Activated T-helper 1 cell treated with anti-CD3 and anti-CD28 coated beads, Interleukin-12 subunit alpha, Interleukin-12 subunit beta, Interleukin-2, Interleukin-4 antibody, amounts not matched to agents 30 ng/mL and 10 ng/mL and 1 ng/mL, durations not matched to agents 14 hours and 24 hours and 36 hours (primary cell): Measurements from ENCODE around the gene COX4I2. TPM values are rescaled to one million over a fixed set of nuclear protein-coding genes. Genes with fewer than 3 reads are reported as not detected.
"Not testable (repeated sequence)": the region's sequence is repeated elsewhere in the genome, so short reads cannot be mapped to it uniquely, and the experiment has no call there.

Source experiments
- DNase-seq: peaks from one replicate; pipeline ENCODE4 v3.0.0; 2021; ENCODE audit warnings: low spot score
- H3K27ac Mint-ChIP-seq: one replicate; pipeline ENCODE4 v1.8.0; 2021; ENCODE audit warnings: mild to moderate bottlenecking, mixed read lengths
- H3K27me3 Mint-ChIP-seq: one replicate; pipeline ENCODE4 v1.8.0; 2022; ENCODE audit warnings: mild to moderate bottlenecking, moderate library complexity, mixed read lengths; ENCODE audit not compliant: insufficient read depth
- H3K36me3 Mint-ChIP-seq: one replicate; pipeline ENCODE4 v1.8.0; 2021; ENCODE audit warnings: low read depth, mixed read lengths
- H3K4me1 Mint-ChIP-seq: one replicate; pipeline ENCODE4 v1.8.0; 2021; ENCODE audit warnings: low read depth, mixed read lengths
- H3K4me3 Mint-ChIP-seq: one replicate; pipeline ENCODE4 v1.8.0; 2021; ENCODE audit warnings: mild to moderate bottlenecking, moderate library complexity, mixed read lengths
- H3K9me3 Mint-ChIP-seq: one replicate; pipeline ENCODE4 v1.8.0; 2021; ENCODE audit warnings: mixed read lengths
- intact Hi-C: fragments of 100-400 bp; cut with micrococcal nuclease; formaldehyde crosslinking; loops from one replicate; pipeline ENCODE4 v1.15.1; 2024
- total RNA-seq: library from RNA; stranded (reverse); gene quantifications from 2 replicates; pipeline ENCODE4 v1.2.3, GENCODE V29; 2022

COX4I2 gene
- total RNA-seq, 1 donor from 2014 or later, result not detected

GRCh38 chr20:31620246-31620645 is 17.5 kb upstream of the COX4I2 start:
- peaks cover 3% of the 10 kb centered on the region for H3K36me3 Mint-ChIP-seq
- no peak overlapping the region for H3K4me3 Mint-ChIP-seq
- no peak overlapping the region for H3K27ac Mint-ChIP-seq
- intact Hi-C loops, result no loop called here
- H3K27me3 Mint-ChIP-seq, result peaks cover 10% of the 10 kb centered on the region
- H3K9me3 Mint-ChIP-seq, result no peaks in the 10 kb centered on the region
- peaks cover 9% of the 10 kb centered on the region for H3K4me1 Mint-ChIP-seq
- no peak for DNase-seq

DNA sequence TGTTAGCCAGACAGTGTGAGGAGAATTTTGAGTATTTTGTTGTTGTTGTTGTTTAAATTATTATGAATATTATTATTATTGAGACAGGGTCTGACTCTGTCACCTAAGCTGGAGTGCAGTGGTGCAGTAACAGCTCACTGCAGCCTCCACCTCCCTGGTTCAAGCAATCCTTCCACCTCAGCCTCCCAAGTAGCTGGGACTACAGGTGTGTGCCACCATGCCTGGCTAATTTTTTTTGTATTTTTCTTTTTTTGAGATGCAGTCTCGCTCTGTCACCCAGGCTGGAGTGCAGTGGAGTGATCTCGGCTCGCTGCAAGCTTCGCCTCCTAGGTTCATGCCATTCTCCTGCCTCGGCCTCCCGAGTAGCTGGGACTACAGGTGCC is 14.6 kb upstream of the COX4I2 start:
- H3K36me3 Mint-ChIP-seq, DNase-seq, H3K27ac Mint-ChIP-seq, H3K4me3 Mint-ChIP-seq, H3K4me1 Mint-ChIP-seq, intact Hi-C loops, H3K9me3 Mint-ChIP-seq, H3K27me3 Mint-ChIP-seq: not testable (repeated sequence)

GRCh38 chr20:31626534-31626933 is 11.2 kb upstream of the COX4I2 start:
- DNase-seq, H3K9me3 Mint-ChIP-seq, H3K4me3 Mint-ChIP-seq, intact Hi-C loops, H3K27me3 Mint-ChIP-seq, H3K27ac Mint-ChIP-seq, H3K36me3 Mint-ChIP-seq, H3K4me1 Mint-ChIP-seq: not testable (repeated sequence)

DNA sequence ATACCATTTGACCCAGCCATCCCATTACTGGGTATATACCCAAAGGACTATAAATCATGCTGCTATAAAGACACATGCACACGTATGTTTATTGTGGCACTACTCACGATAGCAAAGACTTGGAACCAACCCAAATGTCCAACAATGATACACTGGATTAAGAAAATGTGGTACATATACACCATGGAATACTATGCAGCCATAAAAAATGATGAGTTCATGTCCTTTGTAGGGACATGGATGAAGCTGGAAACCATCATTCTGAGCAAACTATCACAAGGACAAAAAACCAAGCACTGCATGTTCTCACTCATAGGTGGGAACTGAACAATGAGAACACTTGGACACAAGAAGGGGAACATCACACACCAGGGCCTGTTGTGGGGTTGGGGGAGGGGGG is 9.7 kb upstream of the COX4I2 start:
- intact Hi-C loops, H3K9me3 Mint-ChIP-seq, H3K27ac Mint-ChIP-seq, H3K4me1 Mint-ChIP-seq, H3K36me3 Mint-ChIP-seq, DNase-seq, H3K4me3 Mint-ChIP-seq, H3K27me3 Mint-ChIP-seq: not testable (repeated sequence)

DNA sequence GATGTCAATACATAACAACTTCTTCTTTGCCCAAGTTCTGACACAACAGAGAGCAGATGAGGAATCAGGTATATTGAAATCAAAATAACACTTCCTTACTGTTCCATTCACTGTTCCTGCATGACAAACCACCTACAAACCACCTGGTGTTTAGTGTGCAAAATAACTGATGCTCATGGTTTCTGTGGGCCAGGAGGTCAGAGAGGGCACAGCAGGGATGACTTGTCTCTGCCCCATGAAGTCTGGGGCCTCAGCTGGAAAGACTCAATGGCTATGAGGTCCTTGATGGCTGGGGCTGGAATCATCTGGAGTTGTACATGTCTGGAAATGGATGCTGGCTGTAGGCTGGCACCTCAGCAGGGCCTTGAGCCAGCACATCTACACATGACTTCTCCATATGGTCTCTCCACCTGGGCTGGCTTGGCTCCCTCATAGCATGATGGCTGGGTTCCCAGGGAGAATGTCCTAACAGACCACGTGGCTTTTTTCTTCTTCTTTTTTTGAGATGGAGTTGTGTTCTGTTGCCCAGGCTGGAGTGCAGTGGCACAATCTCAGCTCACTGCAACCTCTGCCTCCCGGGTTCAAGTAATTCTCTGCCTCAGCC is 7.4 kb upstream of the COX4I2 start:
- H3K27me3 Mint-ChIP-seq, result peaks cover 3% of the 10 kb centered on the region
- H3K36me3 Mint-ChIP-seq, result no peaks in the 10 kb centered on the region
- no peak for DNase-seq
- no peak overlapping the region for H3K27ac Mint-ChIP-seq
- H3K4me1 Mint-ChIP-seq, result no peaks in the 10 kb centered on the region
- no peak overlapping the region for H3K4me3 Mint-ChIP-seq
- intact Hi-C loops, result no loop called here
- no peaks in the 10 kb centered on the region for H3K9me3 Mint-ChIP-seq

GRCh38 chr20:31632548-31633338 is 5.0 kb upstream of the COX4I2 start:
- intact Hi-C loops, result no loop called here
- Mint-ChIP-seq H3K36me3 (no peaks in the 10 kb centered on the region), H3K4me1 (no peaks in the 10 kb centered on the region), H3K27ac (no peak overlapping the region), H3K9me3 (no peaks in the 10 kb centered on the region), H3K27me3 (peaks cover 2% of the 10 kb centered on the region), H3K4me3 (no peak overlapping the region)
- no peak for DNase-seq

- no peaks in the 10 kb centered on the region for H3K4me1 Mint-ChIP-seq
- H3K27ac Mint-ChIP-seq, result no peak overlapping the region
- no peaks in the 10 kb centered on the region for H3K9me3 Mint-ChIP-seq
- no peaks in the 10 kb centered on the region for H3K36me3 Mint-ChIP-seq
- H3K27me3 Mint-ChIP-seq, result peaks cover 2% of the 10 kb centered on the region
- intact Hi-C loops, result no loop called here
- no peak overlapping the region for H3K4me3 Mint-ChIP-seq
- DNase-seq, result no peak
These were observed 4.3 kb upstream of the COX4I2 start for GRCh38 chr20:31633339-31633914.

GRCh38 chr20:31638317-31638716 is 605 bp downstream of the COX4I2 start:
- Mint-ChIP-seq H3K27ac (no peak overlapping the region), H3K9me3 (no peaks in the 10 kb centered on the region), H3K4me1 (peaks cover 7% of the 10 kb centered on the region), H3K4me3 (no peak overlapping the region), H3K36me3 (no peaks in the 10 kb centered on the region), H3K27me3 (peaks cover 25% of the 10 kb centered on the region)
- intact Hi-C loops, result no loop called here
- DNase-seq, result no peak

GRCh38 chr20:31638816-31639215 is 1.1 kb downstream of the COX4I2 start:
- Mint-ChIP-seq H3K27ac (no peak overlapping the region), H3K36me3 (no peaks in the 10 kb centered on the region), H3K4me3 (no peak overlapping the region), H3K9me3 (no peaks in the 10 kb centered on the region), H3K27me3 (peaks cover 27% of the 10 kb centered on the region), H3K4me1 (peaks cover 8% of the 10 kb centered on the region)
- no peak for DNase-seq
- intact Hi-C loops, result no loop called here

- no peaks in the 10 kb centered on the region for H3K36me3 Mint-ChIP-seq
- H3K27ac Mint-ChIP-seq, result no peak overlapping the region
- peaks cover 35% of the 10 kb centered on the region for H3K27me3 Mint-ChIP-seq
- DNase-seq, result no peak
- no peak overlapping the region for H3K4me3 Mint-ChIP-seq
- no peaks in the 10 kb centered on the region for H3K9me3 Mint-ChIP-seq
- intact Hi-C loops, result no loop called here
- peaks cover 8% of the 10 kb centered on the region for H3K4me1 Mint-ChIP-seq
These were observed 2.5 kb downstream of the COX4I2 start for GRCh38 chr20:31640259-31640658.

DNA sequence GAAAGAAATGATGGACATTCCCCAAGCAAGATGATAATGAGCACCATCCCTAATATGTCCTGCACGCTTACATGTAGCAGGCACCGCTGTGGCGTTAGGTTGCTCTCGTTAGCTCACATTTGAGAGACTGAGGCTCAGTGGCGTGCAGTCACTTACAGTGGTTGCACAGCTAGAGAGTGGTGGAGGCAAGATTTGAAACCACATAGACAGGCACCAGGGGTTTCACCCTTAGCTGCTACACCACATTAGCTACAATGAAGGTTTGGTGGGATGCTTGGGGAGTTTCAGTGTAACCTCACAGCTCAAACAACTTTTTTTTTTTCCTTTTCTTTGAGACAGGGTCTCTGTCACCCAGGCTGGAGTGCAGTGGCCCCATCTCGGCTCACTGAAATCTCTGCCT is 3.7 kb downstream of the COX4I2 start:
- Mint-ChIP-seq H3K27ac (no peak overlapping the region), H3K27me3 (peaks cover 39% of the 10 kb centered on the region), H3K9me3 (no peaks in the 10 kb centered on the region), H3K4me3 (no peak overlapping the region), H3K4me1 (peaks cover 8% of the 10 kb centered on the region), H3K36me3 (no peaks in the 10 kb centered on the region)
- DNase-seq, result no peak
- intact Hi-C loops, result no loop called here

DNA sequence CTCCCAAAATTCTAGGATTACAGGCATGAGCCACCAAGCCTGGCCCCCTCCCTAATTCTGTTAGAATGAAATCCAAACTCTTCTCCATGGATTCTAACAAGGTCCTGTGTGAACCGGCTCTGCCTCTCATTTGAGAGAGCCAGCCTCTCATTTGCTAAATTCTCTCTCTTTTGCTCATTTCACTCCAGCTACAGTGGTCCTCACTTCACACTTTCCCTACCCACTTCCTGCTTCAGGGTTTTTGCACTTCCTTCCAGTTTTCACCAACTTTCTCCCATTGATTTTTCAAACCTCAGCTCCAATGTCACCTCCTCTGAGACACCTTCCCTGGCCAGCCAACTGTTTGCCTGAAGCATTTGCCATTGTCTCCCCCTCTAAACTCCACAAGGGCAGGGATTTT is 5.1 kb downstream of the COX4I2 start:
- H3K9me3 Mint-ChIP-seq, result no peaks in the 10 kb centered on the region
- H3K27ac Mint-ChIP-seq, result peak overlapping the region; percentile 6
- peaks cover 39% of the 10 kb centered on the region for H3K27me3 Mint-ChIP-seq
- H3K4me1 Mint-ChIP-seq, result peaks cover 8% of the 10 kb centered on the region
- H3K36me3 Mint-ChIP-seq, result no peaks in the 10 kb centered on the region
- intact Hi-C loops, result no loop called here
- H3K4me3 Mint-ChIP-seq, result no peak overlapping the region
- DNase-seq, result no peak

DNA sequence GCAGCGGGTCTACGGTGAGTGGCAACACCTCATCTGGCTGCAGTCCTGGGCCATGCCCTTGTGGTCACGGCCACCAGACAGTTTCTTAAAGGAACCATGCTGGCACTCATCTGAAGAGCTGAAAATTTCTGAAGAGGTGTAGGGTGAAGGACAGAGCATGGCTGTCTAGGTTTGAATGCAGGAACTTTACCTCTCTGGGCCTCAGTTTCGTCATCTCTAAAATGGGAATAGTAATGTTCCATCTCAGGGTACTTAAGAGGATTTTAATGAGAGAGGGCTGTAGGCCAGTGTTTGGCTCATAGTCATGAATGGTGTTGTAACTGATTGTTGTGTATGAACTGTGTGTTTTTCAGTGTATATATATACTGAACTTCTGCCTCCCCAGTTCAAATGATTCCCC is 5.8 kb downstream of the COX4I2 start:
- Mint-ChIP-seq H3K36me3 (no peaks in the 10 kb centered on the region), H3K9me3 (no peaks in the 10 kb centered on the region), H3K27me3 (peaks cover 38% of the 10 kb centered on the region), H3K27ac (no peak overlapping the region), H3K4me3 (no peak overlapping the region), H3K4me1 (peaks cover 8% of the 10 kb centered on the region)
- DNase-seq, result no peak
- intact Hi-C loops, result no loop called here
